Kidney (tissue), 14 donors: ENCODE results near the gene GPR78. TPM values are rescaled to one million over a fixed set of nuclear protein-coding genes. Genes with fewer than 3 reads are reported as not detected.

Source experiments
- DNase-seq, 5 donors: peaks; one replicate each; pipeline ENCODE4 v3.0.0-alpha.2; 2013 to 2020
- FAIRE-seq: peaks from 2 replicates; lab custom pipeline; 2012; peaks lifted over from hg19 to GRCh38; lab: Jason Lieb, UNC
- H3K27ac ChIP-seq, 2 donors: one replicate each; pipeline ENCODE4 v1.7.0; 2013; ENCODE audit warnings: low read depth in 2 of 2, low read length in 2 of 2, inconsistent platforms in 1 of 2
- H3K27me3 ChIP-seq: one replicate; pipeline ENCODE4 v1.7.1; 2013; ENCODE audit warnings: low read length, inconsistent platforms; ENCODE audit not compliant: control insufficient read depth, insufficient read depth
- H3K36me3 ChIP-seq, 3 donors: one replicate each; pipeline versions ENCODE4 v1.7.0 to v1.7.1; 2013; ENCODE audit warnings: low read length in 3 of 3, control low read depth in 1 of 3, inconsistent platforms in 1 of 3; ENCODE audit not compliant: insufficient read depth in 3 of 3, control insufficient read depth in 2 of 3
- H3K4me1 ChIP-seq, 3 donors: one replicate each; pipeline versions ENCODE4 v1.7.0 to v1.7.1; 2013; ENCODE audit warnings: low read length in 3 of 3, inconsistent platforms in 1 of 3, low read depth in 1 of 3; ENCODE audit not compliant: control insufficient read depth in 2 of 3, insufficient read depth in 2 of 3
- H3K4me3 ChIP-seq, 3 donors: one replicate each; pipeline versions ENCODE4 v1.7.0 to v1.8.1; 2013; ENCODE audit warnings: low read length in 3 of 3, control low read depth in 1 of 3, inconsistent platforms in 1 of 3
- H3K9ac ChIP-seq, 3 donors: one replicate each; pipeline versions ENCODE4 v1.7.0 to v1.7.1; 2013; ENCODE audit warnings: low read length in 3 of 3, control low read depth in 1 of 3, inconsistent platforms in 1 of 3
- H3K9me3 ChIP-seq, 3 donors: one replicate each; pipeline versions ENCODE4 v1.7.0 to v1.7.1; 2013; ENCODE audit warnings: low read length in 3 of 3, control low read depth in 1 of 3, inconsistent platforms in 1 of 3; ENCODE audit not compliant: control insufficient read depth in 2 of 3, insufficient read depth in 1 of 3
- CTCF ChIP-seq: IDR thresholded peaks from 3 replicates; pipeline ENCODE4 v1.5.1; 2012; ENCODE audit warnings: mild to moderate bottlenecking, moderate library complexity, borderline replicate concordance; ENCODE audit not compliant: insufficient read depth; ENCODE audit errors: extremely low read depth
- intact Hi-C: fragments of 100-400 bp; cut with DNase I; formaldehyde crosslinking; loops from one replicate; pipeline ENCODE4 v1.11.1; 2022
- polyA plus RNA-seq: library from polyadenylated mRNA; stranded (reverse); fragments of 350-450 nt; fragmentation: Illumina TruSeq; extraction: RNeasy Lipid Tissue Mini Kit (QIAGEN cat#74804); gene quantifications from one replicate; pipeline ENCODE4 v1.2.3, GENCODE V29; 2014; ENCODE audit warnings: low read depth, low replicate concordance; ENCODE audit not compliant: insufficient read depth
- total RNA-seq: library from RNA; stranded (reverse); fragmentation: NEBNext Ultra II Directional; extraction: Animal tissue kit (Norgen Biotek cat#: 25700); gene quantifications from one replicate; pipeline ENCODE4 v1.2.1, GENCODE V29; 2021
- donor health status: control.
- donor health status: control.
- donor health status: control.
- donor health status: control.
- donor health status: control.
- donor health status: DM: yes; HTN: yes; CAD: no.
- donor health status: Normal renal cell carcinoma (clear cell type).

GPR78 gene
- total and polyA plus RNA-seq, 2 donors from 2014 or later, result not detected

GRCh38 chr4:8609824-8610350 is 29.7 kb downstream of the GPR78 start:
- no peak overlapping the region for H3K4me3 ChIP-seq
- no peaks in the 10 kb centered on the region for H3K36me3 ChIP-seq
- H3K27ac ChIP-seq, result no peak overlapping the region
- intact Hi-C loops, result no loop called here
- no peak for TF ChIP-seq CTCF
- no peaks in the 10 kb centered on the region for H3K4me1 ChIP-seq
- no peak overlapping the region for H3K9ac ChIP-seq
- no peaks in the 10 kb centered on the region for H3K27me3 ChIP-seq
- no peaks in the 10 kb centered on the region for H3K9me3 ChIP-seq
- DNase-seq (no peak), FAIRE-seq (no peak)

DNA sequence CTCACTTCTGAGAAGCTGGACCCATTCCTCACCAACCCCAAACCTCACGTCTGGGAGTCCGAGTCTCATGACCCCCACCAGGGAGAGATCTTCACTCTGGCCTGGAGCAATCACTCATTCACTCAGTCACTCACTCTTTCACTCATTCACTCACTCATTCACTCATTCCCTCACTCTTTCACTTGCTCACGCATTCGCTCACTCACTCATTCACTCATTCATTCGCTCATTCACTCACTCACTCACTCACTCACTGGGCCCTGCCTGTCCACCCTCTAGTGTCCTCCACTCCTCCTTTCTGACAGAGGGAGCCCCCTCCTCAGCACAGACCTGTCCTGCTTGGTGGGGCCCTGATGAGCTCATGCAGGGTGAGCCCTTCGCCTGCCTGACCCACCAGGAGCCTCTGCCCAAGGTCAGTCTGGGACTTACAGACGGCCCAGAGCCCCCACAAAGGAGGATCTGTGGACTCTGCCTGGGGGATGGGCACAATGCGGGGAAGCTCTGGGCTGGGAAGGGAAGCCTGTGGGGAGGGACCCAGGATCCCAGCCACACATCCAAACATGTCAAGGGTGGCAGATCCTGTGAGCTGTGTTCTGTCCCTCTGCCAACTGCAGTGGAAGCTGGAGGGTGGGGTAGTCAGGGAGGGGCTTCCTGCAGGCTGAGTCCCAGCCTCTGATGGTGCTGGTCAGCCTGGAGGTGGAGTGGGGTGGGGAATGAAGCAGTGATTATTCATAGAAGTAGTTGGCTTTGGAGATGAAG is 30.8 kb downstream of the GPR78 start:
- H3K9ac ChIP-seq, result no peak overlapping the region
- H3K27me3 ChIP-seq, result no peaks in the 10 kb centered on the region
- H3K27ac ChIP-seq, result no peak overlapping the region
- no peak for DNase-seq
- H3K36me3 ChIP-seq, result no peaks in the 10 kb centered on the region
- no peak for TF ChIP-seq CTCF
- intact Hi-C loops, result no loop called here
- no peaks in the 10 kb centered on the region for H3K4me1 ChIP-seq
- H3K4me3 ChIP-seq, result no peak overlapping the region
- FAIRE-seq, result no peak
- no peaks in the 10 kb centered on the region for H3K9me3 ChIP-seq

DNA sequence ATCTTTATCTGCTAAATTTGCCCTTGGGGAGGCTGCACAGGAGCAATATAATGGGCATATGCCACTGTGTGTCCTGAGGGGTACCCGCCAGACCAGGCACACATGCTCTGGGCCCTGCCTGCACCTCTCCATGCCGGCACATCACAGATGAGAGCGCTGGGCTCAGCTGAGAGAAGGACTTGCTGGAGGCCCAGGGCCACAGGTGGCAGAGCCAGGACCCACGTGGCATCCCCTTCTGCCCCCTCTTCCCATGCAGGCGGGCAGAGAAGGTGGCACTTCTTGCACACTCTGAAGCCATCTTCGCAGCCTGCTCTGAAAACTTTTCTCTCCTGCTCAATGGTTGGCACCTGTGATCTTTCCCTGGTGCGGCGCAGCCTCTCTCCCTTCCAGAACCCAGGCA is 32.5 kb downstream of the GPR78 start:
- DNase-seq, result peak in 1 of 5 donors; percentile 29
- no peak for FAIRE-seq
- Histone ChIP-seq H3K4me1 (no peaks in the 10 kb centered on the region), H3K27ac (no peak overlapping the region), H3K27me3 (no peaks in the 10 kb centered on the region), H3K9me3 (no peaks in the 10 kb centered on the region), H3K4me3 (no peak overlapping the region), H3K9ac (no peak overlapping the region), H3K36me3 (no peaks in the 10 kb centered on the region)
- TF ChIP-seq CTCF, result no peak
- intact Hi-C loops, result no loop called here
